ENCODE results near the gene CA5A. TPM values are rescaled to one million over a fixed set of nuclear protein-coding genes. Genes with fewer than 3 reads are reported as not detected.

The CA5A gene
- total and polyA plus RNA-seq, 2 of the 13 experiments (the other 11 are each of a cell fraction or from before 2014, with no cell fraction given): 66.8 to 106 TPM

GRCh38 chr16:87950765-87951551 lies 14.6 kb upstream of the CA5A start, which contains the start of gene BANP (continued):
- TF ChIP-seq NAIF1 (CRISPR knock-in tag; IDR thresholded peaks at IDR 0.05; ENCODE audit: borderline replicate concordance): no peak; the same call in 1 of the 2 replicates
- TF ChIP-seq, protein P1, sequence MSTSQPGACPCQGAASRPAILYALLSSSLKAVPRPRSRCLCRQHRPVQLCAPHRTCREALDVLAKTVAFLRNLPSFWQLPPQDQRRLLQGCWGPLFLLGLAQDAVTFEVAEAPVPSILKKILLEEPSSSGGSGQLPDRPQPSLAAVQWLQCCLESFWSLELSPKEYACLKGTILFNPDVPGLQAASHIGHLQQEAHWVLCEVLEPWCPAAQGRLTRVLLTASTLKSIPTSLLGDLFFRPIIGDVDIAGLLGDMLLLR (CRISPR knock-in tag; IDR thresholded peaks at IDR 0.05): no peak
- no peak for TF ChIP-seq ZNF329 (CRISPR knock-in tag; IDR thresholded peaks at IDR 0.05; ENCODE audit: low read depth)
- peak; percentile 100 for TF ChIP-seq ZBTB38 (CRISPR knock-in tag; IDR thresholded peaks at IDR 0.05)
- TF ChIP-seq, protein P2, sequence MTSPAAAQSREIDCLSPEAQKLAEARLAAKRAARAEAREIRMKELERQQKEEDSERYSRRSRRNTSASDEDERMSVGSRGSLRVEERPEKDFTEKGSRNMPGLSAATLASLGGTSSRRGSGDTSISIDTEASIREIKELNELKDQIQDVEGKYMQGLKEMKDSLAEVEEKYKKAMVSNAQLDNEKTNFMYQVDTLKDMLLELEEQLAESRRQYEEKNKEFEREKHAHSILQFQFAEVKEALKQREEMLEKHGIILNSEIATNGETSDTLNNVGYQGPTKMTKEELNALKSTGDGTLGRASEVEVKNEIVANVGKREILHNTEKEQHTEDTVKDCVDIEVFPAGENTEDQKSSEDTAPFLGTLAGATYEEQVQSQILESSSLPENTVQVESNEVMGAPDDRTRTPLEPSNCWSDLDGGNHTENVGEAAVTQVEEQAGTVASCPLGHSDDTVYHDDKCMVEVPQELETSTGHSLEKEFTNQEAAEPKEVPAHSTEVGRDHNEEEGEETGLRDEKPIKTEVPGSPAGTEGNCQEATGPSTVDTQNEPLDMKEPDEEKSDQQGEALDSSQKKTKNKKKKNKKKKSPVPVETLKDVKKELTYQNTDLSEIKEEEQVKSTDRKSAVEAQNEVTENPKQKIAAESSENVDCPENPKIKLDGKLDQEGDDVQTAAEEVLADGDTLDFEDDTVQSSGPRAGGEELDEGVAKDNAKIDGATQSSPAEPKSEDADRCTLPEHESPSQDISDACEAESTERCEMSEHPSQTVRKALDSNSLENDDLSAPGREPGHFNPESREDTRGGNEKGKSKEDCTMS (CRISPR knock-in tag; conservative IDR thresholded peaks at IDR 0.05): no peak
- no peak for TF ChIP-seq ZNF382 (CRISPR knock-in tag; IDR thresholded peaks at IDR 0.05; ENCODE audit: borderline replicate concordance)
- TF ChIP-seq IRF9 (CRISPR knock-in tag; IDR thresholded peaks at IDR 0.05; ENCODE audit: borderline replicate concordance): peak; percentile 76
- no peak for TF ChIP-seq ZNF512 (CRISPR knock-in tag; IDR thresholded peaks at IDR 0.05)
- peak; percentile 24; the same call in 1 of the 2 replicates for TF ChIP-seq HMG20A (CRISPR knock-in tag; IDR thresholded peaks at IDR 0.05; ENCODE audit: borderline replicate concordance)
- TF ChIP-seq HDAC1 (CRISPR knock-in tag; IDR thresholded peaks at IDR 0.05): peak; percentile 95
- no peak for TF ChIP-seq ARNT (IDR thresholded peaks at IDR 0.05)
- TF ChIP-seq ZSCAN22 (CRISPR knock-in tag; IDR thresholded peaks at IDR 0.05): no peak; the same call in 1 of the 2 replicates
- TF ChIP-seq ZFP41 (CRISPR knock-in tag; IDR thresholded peaks at IDR 0.05; ENCODE audit: borderline replicate concordance): peak; percentile 90
- TF ChIP-seq HMGXB4 (CRISPR knock-in tag; IDR thresholded peaks at IDR 0.05; ENCODE audit: borderline replicate concordance in 1 of 2, low read depth in 1 of 2): peak; percentile 79 to 88
- peak; percentile 72 for TF ChIP-seq POLR2AphosphoS5 (IDR thresholded peaks at IDR 0.05; ENCODE audit: low read depth, low read length)
- no peak for TF ChIP-seq ZNF850 (CRISPR knock-in tag; conservative IDR thresholded peaks at IDR 0.05)
- peak; percentile 51; the same call in 1 of the 2 replicates for TF ChIP-seq ADNP (CRISPR knock-in tag; IDR thresholded peaks at IDR 0.05)
- TF ChIP-seq, protein P3, sequence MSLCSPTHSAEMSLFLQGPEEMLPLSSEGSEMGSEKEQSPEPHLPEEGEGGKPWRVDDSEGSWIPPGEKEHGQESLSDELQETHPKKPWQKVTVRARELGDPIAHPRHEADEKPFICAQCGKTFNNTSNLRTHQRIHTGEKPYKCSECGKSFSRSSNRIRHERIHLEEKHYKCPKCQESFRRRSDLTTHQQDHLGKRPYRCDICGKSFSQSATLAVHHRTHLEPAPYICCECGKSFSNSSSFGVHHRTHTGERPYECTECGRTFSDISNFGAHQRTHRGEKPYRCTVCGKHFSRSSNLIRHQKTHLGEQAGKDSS (CRISPR knock-in tag; IDR thresholded peaks at IDR 0.05; ENCODE audit: borderline replicate concordance, low read depth): peak; percentile 73
- peak; percentile 78; the same call in 1 of the 2 replicates for TF ChIP-seq GTF2F1 (IDR thresholded peaks at IDR 0.05; ENCODE audit: low read length)
- TF ChIP-seq ELF4 (CRISPR knock-in tag; IDR thresholded peaks at IDR 0.05; ENCODE audit: borderline replicate concordance): peak; percentile 52; the same call in 1 of the 2 replicates
